Uterus (tissue), 4 donors: ENCODE measurements around the gene C16orf89. TPM values are rescaled to one million over a fixed set of nuclear protein-coding genes. Genes with fewer than 3 reads are reported as not detected.

ENCODE experiments used
- DNase-seq, 2 donors: peaks; one replicate each; pipeline ENCODE4 v3.0.0-alpha.2; 2019 to 2020
- H3K27ac ChIP-seq, 2 donors: fragments of 200-600 bp; sonication (generic); 1 replicate in 1 of 2; 2 replicates in 1 of 2; pipeline ENCODE4 v1.5.1; 2016 to 2018
- H3K27me3 ChIP-seq, 2 donors: fragments of 200-600 bp; sonication (generic); one replicate each; pipeline ENCODE4 v1.5.1; 2018 to 2019; ENCODE audit warnings: control low read depth in 1 of 2
- H3K36me3 ChIP-seq, 2 donors: fragments of 200-600 bp; sonication (generic); one replicate each; pipeline ENCODE4 v1.5.1; 2019; ENCODE audit warnings: control low read depth in 1 of 2
- H3K4me1 ChIP-seq, 2 donors: fragments of 200-600 bp; sonication (generic); one replicate each; pipeline ENCODE4 v1.5.1; 2018 to 2019; ENCODE audit warnings: control low read depth in 1 of 2
- H3K4me3 ChIP-seq, 2 donors: fragments of 200-600 bp; sonication (generic); 1 replicate in 1 of 2; 2 replicates in 1 of 2; pipeline ENCODE4 v1.5.1; 2018 to 2019; ENCODE audit warnings: mild to moderate bottlenecking in 1 of 2
- H3K9me3 ChIP-seq, 2 donors: fragments of 200-600 bp; sonication (generic); one replicate each; pipeline ENCODE4 v1.5.1; 2019; ENCODE audit warnings: control low read depth in 1 of 2
- CTCF ChIP-seq, 4 experiments: fragments of 200-600 bp in 2 of 4; fragments of 450-650 bp in 2 of 4; sonication (generic) in 2 of 4; IDR thresholded peaks; one replicate each; pipeline ENCODE4 v1.5.1; 2016 to 2019; ENCODE audit warnings: antibody characterized with exemption in 4 of 4, mild to moderate bottlenecking in 2 of 4, moderate library complexity in 1 of 4
- POLR2A ChIP-seq, 2 donors: fragments of 450-650 bp; IDR thresholded peaks; one replicate each; pipeline ENCODE4 v1.6.1; 2016; ENCODE audit warnings: antibody characterized with exemption in 2 of 2, mild to moderate bottlenecking in 1 of 2, moderate library complexity in 1 of 2
- intact Hi-C: fragments of 100-400 bp; cut with DNase I; formaldehyde crosslinking; loops from one replicate; pipeline ENCODE4 v1.15.1; 2023; ENCODE audit warnings: low total_unique reads
- total RNA-seq, 4 donors: library from RNA; depleted of rRNA in 3 of 4; stranded (reverse); fragments of >200 nt in 3 of 4; gene quantifications; one replicate each; pipeline versions ENCODE4 v1.1.0 to v1.2.4, GENCODE V29; 2014 to 2023
- donor health status: DM: yes; HTN: yes; CAD: no.

Gene C16orf89
- total RNA-seq, 4 donors from 2014 or later, result 0.76 to 13.1 (median 1.1) TPM; not detected in 1

DNA sequence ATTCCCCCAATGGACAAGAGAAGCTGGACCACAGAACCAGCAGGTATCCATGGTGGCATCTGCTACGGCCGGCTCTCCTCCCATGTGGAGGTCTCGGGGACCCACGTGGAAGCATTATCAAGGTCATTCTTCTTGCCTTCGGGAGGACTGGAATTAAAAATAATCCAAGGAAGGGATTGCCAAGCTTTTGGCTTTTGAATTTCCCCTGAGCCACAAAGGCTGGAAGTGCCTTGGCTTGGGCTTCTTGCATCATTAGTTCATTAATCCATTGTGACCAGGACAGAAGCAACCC lies 48.1 kb downstream of the C16orf89 start:
- Histone ChIP-seq H3K27me3 (no peaks in the 10 kb centered on the region), H3K9me3 (no peaks in the 10 kb centered on the region), H3K4me3 (no peak overlapping the region), H3K27ac (no peak overlapping the region), H3K4me1 (no peaks in the 10 kb centered on the region), H3K36me3 (no peaks in the 10 kb centered on the region)
- no peak for TF ChIP-seq CTCF (IDR thresholded peaks at IDR 0.05)
- TF ChIP-seq POLR2A (IDR thresholded peaks at IDR 0.05), result no peak
- intact Hi-C loops, result no loop called here
- no peak for DNase-seq

GRCh38 chr16:5016967-5017677 lies 48.6 kb downstream of the C16orf89 start:
- no peaks in the 10 kb centered on the region for H3K27me3 ChIP-seq
- H3K4me3 ChIP-seq, result no peak overlapping the region
- no peaks in the 10 kb centered on the region for H3K4me1 ChIP-seq
- H3K9me3 ChIP-seq, result no peaks in the 10 kb centered on the region
- DNase-seq, result no peak
- no peak overlapping the region for H3K27ac ChIP-seq
- no peaks in the 10 kb centered on the region for H3K36me3 ChIP-seq
- no peak for TF ChIP-seq POLR2A (IDR thresholded peaks at IDR 0.05)
- no peak for TF ChIP-seq CTCF (IDR thresholded peaks at IDR 0.05)
- intact Hi-C loops, result no loop called here

DNA sequence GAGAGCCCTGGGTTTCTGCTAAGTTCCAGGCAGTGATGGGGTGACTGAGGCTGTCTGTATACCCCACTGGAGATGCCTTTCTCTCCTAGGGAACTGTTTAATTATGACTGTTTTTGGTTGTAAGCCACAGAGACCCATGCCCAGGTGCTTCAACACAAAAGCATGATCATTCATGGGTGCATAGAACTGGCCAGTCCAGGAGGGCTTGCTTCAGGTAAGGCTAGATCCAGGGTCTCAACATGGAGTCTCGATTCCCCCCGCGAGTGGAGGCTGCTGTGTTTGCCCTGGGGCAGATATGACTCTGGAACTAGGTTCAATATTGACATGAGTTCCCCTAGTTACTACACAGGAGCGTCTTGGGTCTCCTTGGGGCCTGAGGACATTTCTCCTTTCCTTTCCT lies 49.9 kb downstream of the C16orf89 start:
- H3K4me1 ChIP-seq, result no peaks in the 10 kb centered on the region
- TF ChIP-seq CTCF (IDR thresholded peaks at IDR 0.05) (no peak), POLR2A (IDR thresholded peaks at IDR 0.05) (no peak)
- H3K27ac ChIP-seq, result no peak overlapping the region
- no peaks in the 10 kb centered on the region for H3K9me3 ChIP-seq
- DNase-seq, result no peak
- H3K27me3 ChIP-seq, result no peaks in the 10 kb centered on the region
- H3K4me3 ChIP-seq, result no peak overlapping the region
- intact Hi-C loops, result no loop called here
- H3K36me3 ChIP-seq, result no peaks in the 10 kb centered on the region

GRCh38 chr16:5015351-5015750 lies 50.4 kb downstream of the C16orf89 start:
- DNase-seq, result no peak
- no peak overlapping the region for H3K27ac ChIP-seq
- H3K9me3 ChIP-seq, result no peaks in the 10 kb centered on the region
- TF ChIP-seq POLR2A (IDR thresholded peaks at IDR 0.05) (no peak), CTCF (IDR thresholded peaks at IDR 0.05) (no peak)
- H3K36me3 ChIP-seq, result no peaks in the 10 kb centered on the region
- H3K4me1 ChIP-seq, result no peaks in the 10 kb centered on the region
- no peak overlapping the region for H3K4me3 ChIP-seq
- intact Hi-C loops, result no loop called here
- no peaks in the 10 kb centered on the region for H3K27me3 ChIP-seq

DNA sequence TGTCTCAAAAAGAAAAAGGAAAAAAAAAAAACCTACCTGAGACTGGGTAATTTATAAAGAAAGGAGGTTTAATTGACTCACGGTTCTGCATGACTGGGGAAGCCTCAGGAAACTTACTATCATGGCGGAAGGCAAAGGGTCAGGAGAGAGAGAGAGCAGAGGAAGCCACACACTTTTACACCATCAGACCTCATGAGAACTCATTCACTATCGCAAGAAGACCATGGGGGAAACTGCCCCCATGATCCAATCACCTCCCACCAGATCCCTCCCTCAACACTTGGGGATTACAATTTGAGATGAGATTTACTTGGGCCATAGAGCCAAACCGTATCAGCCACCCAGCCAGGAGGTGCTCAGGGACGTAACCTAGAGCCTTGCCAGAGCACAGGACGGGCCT lies 52.9 kb downstream of the C16orf89 start:
- H3K27ac ChIP-seq, result no peak overlapping the region
- H3K9me3 ChIP-seq, result no peaks in the 10 kb centered on the region
- intact Hi-C loops, result no loop called here
- no peaks in the 10 kb centered on the region for H3K27me3 ChIP-seq
- no peak for DNase-seq
- TF ChIP-seq POLR2A (IDR thresholded peaks at IDR 0.05) (no peak), CTCF (IDR thresholded peaks at IDR 0.05) (no peak)
- H3K36me3 ChIP-seq, result no peaks in the 10 kb centered on the region
- H3K4me3 ChIP-seq, result no peak overlapping the region
- no peaks in the 10 kb centered on the region for H3K4me1 ChIP-seq
